Osteocyte (in vitro differentiated cells): ENCODE data around the gene L2HGDH. TPM values are rescaled to one million over a fixed set of nuclear protein-coding genes. Genes with fewer than 3 reads are reported as not detected.

Experiments
- DNase-seq: peaks from one replicate; pipeline ENCODE4 v3.0.0; 2021; ENCODE audit warnings: mixed read lengths; ENCODE audit not compliant: unreplicated experiment; ENCODE audit errors: extremely low spot score
- H3K27ac Mint-ChIP-seq: one replicate; pipeline ENCODE4 v1.8.0; 2021; ENCODE audit warnings: mild to moderate bottlenecking, mixed read lengths; ENCODE audit not compliant: unreplicated experiment
- H3K27me3 Mint-ChIP-seq: one replicate; pipeline ENCODE4 v1.8.0; 2021; ENCODE audit warnings: mixed read lengths; ENCODE audit not compliant: unreplicated experiment
- H3K36me3 Mint-ChIP-seq: one replicate; pipeline ENCODE4 v1.8.0; 2021; ENCODE audit warnings: mixed read lengths; ENCODE audit not compliant: unreplicated experiment
- H3K4me1 Mint-ChIP-seq: one replicate; pipeline ENCODE4 v1.8.0; 2021; ENCODE audit warnings: mixed read lengths; ENCODE audit not compliant: unreplicated experiment
- H3K4me3 Mint-ChIP-seq: one replicate; pipeline ENCODE4 v1.8.0; 2021; ENCODE audit warnings: mild to moderate bottlenecking, moderate library complexity, mixed read lengths; ENCODE audit not compliant: unreplicated experiment
- H3K9me3 Mint-ChIP-seq: one replicate; pipeline ENCODE4 v1.8.0; 2021; ENCODE audit warnings: mixed read lengths; ENCODE audit not compliant: unreplicated experiment
- CTCF ChIP-seq: fragments of 200-600 bp; sonication (generic); IDR thresholded peaks from 2 replicates; pipeline ENCODE4 v1.5.0; 2021; ENCODE audit warnings: antibody characterized with exemption, mild to moderate bottlenecking, moderate library complexity
- total RNA-seq: library from RNA; stranded (reverse); gene quantifications from 2 replicates; pipeline ENCODE4 v1.2.1, GENCODE V29; 2021

L2HGDH gene
- total RNA-seq, 1 donor from 2014 or later, result 4.2 TPM

GRCh38 chr14:50350975-50351374, 38.9 kb upstream of the L2HGDH start:
- H3K36me3 Mint-ChIP-seq, result no peaks in the 10 kb centered on the region

GRCh38 chr14:50348933-50349332, 36.9 kb upstream of the L2HGDH start:
- no peak for TF ChIP-seq CTCF
- no peak for DNase-seq
- Mint-ChIP-seq H3K27me3 (no peaks in the 10 kb centered on the region), H3K4me1 (peaks cover 73% of the 10 kb centered on the region), H3K27ac (no peak overlapping the region), H3K36me3 (no peaks in the 10 kb centered on the region), H3K4me3 (no peak overlapping the region), H3K9me3 (no peaks in the 10 kb centered on the region)

More at GRCh38 chr14:50350975-50351374, 38.9 kb upstream of the L2HGDH start:
- Mint-ChIP-seq H3K4me3 (no peak overlapping the region), H3K9me3 (no peaks in the 10 kb centered on the region), H3K27ac (peak overlapping the region; percentile 76), H3K4me1 (peaks cover 60% of the 10 kb centered on the region), H3K27me3 (no peaks in the 10 kb centered on the region)
- no peak for DNase-seq
- TF ChIP-seq CTCF, result no peak

GRCh38 chr14:50347521-50347920, 35.5 kb upstream of the L2HGDH start:
- Mint-ChIP-seq H3K4me3 (peak overlapping the region; percentile 10), H3K4me1 (peaks cover 77% of the 10 kb centered on the region), H3K9me3 (no peaks in the 10 kb centered on the region), H3K36me3 (no peaks in the 10 kb centered on the region), H3K27ac (peak overlapping the region; percentile 86), H3K27me3 (no peaks in the 10 kb centered on the region)
- TF ChIP-seq CTCF, result no peak
- DNase-seq, result no peak

- H3K4me3 Mint-ChIP-seq, result no peak overlapping the region
- H3K27me3 Mint-ChIP-seq, result no peaks in the 10 kb centered on the region
- DNase-seq, result no peak
- H3K9me3 Mint-ChIP-seq, result no peaks in the 10 kb centered on the region
- H3K4me1 Mint-ChIP-seq, result peaks cover 68% of the 10 kb centered on the region
- H3K27ac Mint-ChIP-seq, result peak overlapping the region; percentile 92
- H3K36me3 Mint-ChIP-seq, result no peaks in the 10 kb centered on the region
- TF ChIP-seq CTCF, result no peak
These were observed 33.9 kb upstream of the L2HGDH start for GRCh38 chr14:50345846-50346422.

- DNase-seq, result no peak
- Mint-ChIP-seq H3K4me1 (peaks cover 63% of the 10 kb centered on the region), H3K9me3 (no peaks in the 10 kb centered on the region), H3K27me3 (no peaks in the 10 kb centered on the region), H3K36me3 (no peaks in the 10 kb centered on the region), H3K27ac (peak overlapping the region; percentile 92), H3K4me3 (no peak overlapping the region)
- TF ChIP-seq CTCF, result no peak
These were observed 33.0 kb upstream of the L2HGDH start for GRCh38 chr14:50344876-50345563.
